ENCODE data around the gene OSBP.
"Not testable (repeated sequence)": the region's sequence is repeated elsewhere in the genome, so short reads cannot be mapped to it uniquely, and the experiment has no call there.

OSBP gene

GRCh38 chr11:59548309-59548656, 67.3 kb downstream of the OSBP start:
- no peak overlapping the region for H3K9ac ChIP-seq (ENCODE audit: low read length)
- H2AFZ ChIP-seq (ENCODE audit: low read length), result no peak overlapping the region
- H3K9me2 ChIP-seq (ENCODE audit: low read depth, low read length), result no peaks in the 10 kb centered on the region
- H3K4me2 ChIP-seq (ENCODE audit: low read length), result no peak overlapping the region
- no peaks in the 10 kb centered on the region for H3F3A ChIP-seq (ENCODE audit: insufficient read depth, low read length)
- TF ChIP-seq EZH2 (IDR thresholded peaks at IDR 0.05; ENCODE audit: borderline replicate concordance, low read length) (no peak), CTCF (IDR thresholded peaks at IDR 0.05; ENCODE audit: low read length) (no peak)
- no peak overlapping the region for H3K4me3 ChIP-seq (ENCODE audit: low read depth, low read length, poor library complexity, severe bottlenecking)
- H3K79me2 ChIP-seq (ENCODE audit: insufficient read depth, low read length), result no peaks in the 10 kb centered on the region
- no peaks in the 10 kb centered on the region for H4K20me1 ChIP-seq (ENCODE audit: insufficient read depth, low read length)
- H3K36me3 ChIP-seq (ENCODE audit: insufficient read depth, low read length), result no peaks in the 10 kb centered on the region
- H3K4me1 ChIP-seq (ENCODE audit: insufficient read depth, low read length, severe bottlenecking), result peaks cover 22% of the 10 kb centered on the region
- H3K27ac ChIP-seq (ENCODE audit: low read depth, low read length, poor library complexity, severe bottlenecking), result no peak overlapping the region
- no peaks in the 10 kb centered on the region for H3K9me3 ChIP-seq (ENCODE audit: low read length)
- H3K27me3 ChIP-seq (ENCODE audit: insufficient read depth, low read length), result no peaks in the 10 kb centered on the region

- H3K9me3 ChIP-seq (ENCODE audit: low read length); H4K20me1 ChIP-seq (ENCODE audit: insufficient read depth, low read length); H3K4me2 ChIP-seq (ENCODE audit: low read length); H2AFZ ChIP-seq (ENCODE audit: low read length); H3K36me3 ChIP-seq (ENCODE audit: insufficient read depth, low read length); H3K9me2 ChIP-seq (ENCODE audit: low read depth, low read length); H3K27ac ChIP-seq (ENCODE audit: low read depth, low read length, poor library complexity, severe bottlenecking); H3K4me3 ChIP-seq (ENCODE audit: low read depth, low read length, poor library complexity, severe bottlenecking); H3F3A ChIP-seq (ENCODE audit: insufficient read depth, low read length); H3K79me2 ChIP-seq (ENCODE audit: insufficient read depth, low read length); H3K27me3 ChIP-seq (ENCODE audit: insufficient read depth, low read length); H3K9ac ChIP-seq (ENCODE audit: low read length): not testable (repeated sequence)
- H3K4me1 ChIP-seq (ENCODE audit: insufficient read depth, low read length, severe bottlenecking), result peaks cover 22% of the 10 kb centered on the region
Observed at GRCh38 chr11:59547605-59548308, 67.8 kb downstream of the OSBP start.

GRCh38 chr11:59545179-59546020, 70.2 kb downstream of the OSBP start:
- Histone ChIP-seq H3K27me3 (ENCODE audit: insufficient read depth, low read length) (no peaks in the 10 kb centered on the region), H2AFZ (ENCODE audit: low read length) (no peak overlapping the region), H3K9ac (ENCODE audit: low read length) (no peak overlapping the region), H3F3A (ENCODE audit: insufficient read depth, low read length) (no peaks in the 10 kb centered on the region), H3K4me3 (ENCODE audit: low read depth, low read length, poor library complexity, severe bottlenecking) (no peak overlapping the region), H3K36me3 (ENCODE audit: insufficient read depth, low read length) (no peaks in the 10 kb centered on the region), H3K79me2 (ENCODE audit: insufficient read depth, low read length) (no peaks in the 10 kb centered on the region), H3K9me2 (ENCODE audit: low read depth, low read length) (no peaks in the 10 kb centered on the region), H4K20me1 (ENCODE audit: insufficient read depth, low read length) (no peaks in the 10 kb centered on the region), H3K4me2 (ENCODE audit: low read length) (no peak overlapping the region), H3K9me3 (ENCODE audit: low read length) (no peaks in the 10 kb centered on the region), H3K27ac (ENCODE audit: low read depth, low read length, poor library complexity, severe bottlenecking) (no peak overlapping the region), H3K4me1 (ENCODE audit: insufficient read depth, low read length, severe bottlenecking) (peaks cover 12% of the 10 kb centered on the region)
- TF ChIP-seq EZH2 (IDR thresholded peaks at IDR 0.05; ENCODE audit: borderline replicate concordance, low read length) (no peak), CTCF (IDR thresholded peaks at IDR 0.05; ENCODE audit: low read length) (no peak)

Data from OCI-LY1 (cell line).